Endothelial cell of umbilical vein (primary cell): Measurements from ENCODE around the gene TADA2A. TPM values are rescaled to one million over a fixed set of nuclear protein-coding genes. Genes with fewer than 3 reads are reported as not detected.

ENCODE experiments used
- BruUV-seq: library from RNA; stranded (reverse); fragments of 400-500 nt; replicated peaks from 2 replicates; lab custom pipeline; 2021; lab: Mats Ljungman, UMichigan
- CTCF ChIA-PET: fragments of 300-600, 350-600 bp; sonication (Branson Sonifier 250); formaldehyde crosslinking; loops from one replicate; lab custom pipeline; 2021; ENCODE audit warnings: antibody characterized with exemption, inconsistent platforms; lab: Charles Lee
- POLR2A ChIA-PET: fragments of 300-600, 350-600 bp; sonication (Branson Sonifier 250); formaldehyde crosslinking; loops from one replicate; lab custom pipeline; 2021; ENCODE audit warnings: antibody characterized with exemption, inconsistent platforms; lab: Charles Lee
- DNase-seq: peaks from one replicate; pipeline ENCODE4 v3.0.0-alpha.2; 2011; ENCODE audit warnings: low read depth, low spot score
- FAIRE-seq: peaks from 2 replicates; lab custom pipeline; 2011; peaks lifted over from hg19 to GRCh38; lab: Jason Lieb, UNC
- H2AFZ ChIP-seq: 2 replicates; pipeline ENCODE4 v1.6.0; 2012; ENCODE audit warnings: low read depth, low read length, control low read depth, inconsistent platforms
- H3K27ac ChIP-seq: 2 replicates; pipeline ENCODE4 v1.5.1; 2011; ENCODE audit warnings: low read depth, mild to moderate bottlenecking, control low read depth, low read length, moderate library complexity; ENCODE audit not compliant: insufficient read depth
- H3K27me3 ChIP-seq, 2 experiments: 2 replicates each; pipeline versions ENCODE4 v1.6.0 to v1.6.1; 2011; ENCODE audit warnings: low read length in 2 of 2, mixed read lengths in 1 of 2; ENCODE audit not compliant: control insufficient read depth in 2 of 2, insufficient read depth in 2 of 2
- H3K36me3 ChIP-seq, 2 experiments: 2 replicates in 1 of 2; 3 replicates in 1 of 2; pipeline ENCODE4 v1.5.1; 2011; ENCODE audit warnings: low read length in 2 of 2, mild to moderate bottlenecking in 1 of 2, moderate library complexity in 1 of 2; ENCODE audit not compliant: control insufficient read depth in 2 of 2, insufficient read depth in 2 of 2; ENCODE audit errors: extremely low read depth in 1 of 2
- H3K4me1 ChIP-seq: 3 replicates; pipeline ENCODE4 v1.5.1; 2011; ENCODE audit warnings: mild to moderate bottlenecking, low read length; ENCODE audit not compliant: control insufficient read depth, insufficient read depth; ENCODE audit errors: extremely low read depth
- H3K4me2 ChIP-seq: 2 replicates; pipeline ENCODE4 v1.6.1; 2011; ENCODE audit warnings: low read length, control low read depth, mixed read lengths; ENCODE audit not compliant: insufficient read depth
- H3K4me3 ChIP-seq, 3 experiments: fragments of 200-600 bp in 1 of 3; sonication (generic), shearing (Covaris generic) in 1 of 3; replicated peaks in 1 of 3; 2 replicates each; pipeline ENCODE4 v1.5.1; 2011 to 2016; ENCODE audit warnings: control low read depth in 3 of 3, low read length in 3 of 3, mild to moderate bottlenecking in 2 of 3, inconsistent platforms in 1 of 3, low read depth in 1 of 3, moderate library complexity in 1 of 3; ENCODE audit not compliant: insufficient read depth in 1 of 3
- H3K79me2 ChIP-seq: 2 replicates; pipeline ENCODE4 v1.6.0; 2012; ENCODE audit warnings: low read length, inconsistent platforms; ENCODE audit not compliant: control insufficient read depth, insufficient read depth
- H3K9ac ChIP-seq: replicated peaks from 2 replicates; pipeline ENCODE3; 2011; ENCODE audit warnings: low read length, control low read depth; ENCODE audit not compliant: insufficient read depth; ENCODE audit errors: extremely low read depth
- H3K9me1 ChIP-seq: replicated peaks from 3 replicates; pipeline ENCODE4 v1.6.0; 2011; ENCODE audit warnings: mild to moderate bottlenecking, low read length; ENCODE audit not compliant: control insufficient read depth, insufficient read depth; ENCODE audit errors: extremely low read depth
- H3K9me3 ChIP-seq: replicated peaks from 2 replicates; pipeline ENCODE4 v1.5.1; 2012; ENCODE audit warnings: low read length, inconsistent platforms; ENCODE audit not compliant: control insufficient read depth, insufficient read depth
- H4K20me1 ChIP-seq: replicated peaks from 2 replicates; pipeline ENCODE3; 2011; ENCODE audit warnings: mild to moderate bottlenecking, low read length; ENCODE audit not compliant: control insufficient read depth, insufficient read depth; ENCODE audit errors: extremely low read depth
- CTCF ChIP-seq, 2 donors: IDR thresholded peaks; 1 replicate in 1 of 2; 2 replicates in 1 of 2; pipeline ENCODE4 v1.5.1; 2011; ENCODE audit warnings: low read length in 2 of 2, mild to moderate bottlenecking in 2 of 2, moderate library complexity in 2 of 2, control low read depth in 1 of 2, inconsistent platforms in 1 of 2, low read depth in 1 of 2; ENCODE audit not compliant: insufficient read depth in 1 of 2; ENCODE audit errors: extremely low read depth in 1 of 2
- EZH2 ChIP-seq: IDR thresholded peaks from 2 replicates; pipeline ENCODE4 v1.6.1; 2012; ENCODE audit warnings: borderline replicate concordance, low read depth, mild to moderate bottlenecking, moderate library complexity, low read length, inconsistent platforms; ENCODE audit not compliant: severe bottlenecking
- FOS ChIP-seq: IDR thresholded peaks from 2 replicates; pipeline ENCODE4 v1.6.1; 2011; ENCODE audit warnings: mild to moderate bottlenecking, low read length, moderate library complexity, borderline replicate concordance; ENCODE audit not compliant: insufficient read depth
- GATA2 ChIP-seq: IDR thresholded peaks from 2 replicates; pipeline ENCODE4 v1.7.0; 2011; ENCODE audit warnings: low read depth, mild to moderate bottlenecking, moderate library complexity, mixed read lengths, low read length; ENCODE audit not compliant: insufficient read length, insufficient read depth
- JUN ChIP-seq: IDR thresholded peaks from 2 replicates; pipeline ENCODE4 v1.6.1; 2011; ENCODE audit warnings: borderline replicate concordance, low read depth; ENCODE audit not compliant: insufficient read length, insufficient read depth
- MAX ChIP-seq: IDR thresholded peaks from 2 replicates; pipeline ENCODE4 v1.6.1; 2011; ENCODE audit not compliant: insufficient read depth, insufficient read length
- MYC ChIP-seq: IDR thresholded peaks from one replicate; pipeline ENCODE4 v1.6.1; 2011; ENCODE audit warnings: mild to moderate bottlenecking, low read depth, low read length
- POLR2A ChIP-seq: IDR thresholded peaks from 2 replicates; pipeline ENCODE4 v1.6.1; 2012; ENCODE audit warnings: low read depth, mild to moderate bottlenecking, control low read depth, low read length
- POLR2AphosphoS5 ChIP-seq: IDR thresholded peaks from 2 replicates; pipeline ENCODE4 v1.6.1; 2012; ENCODE audit warnings: low read depth, mild to moderate bottlenecking, control low read depth, low read length, moderate library complexity; ENCODE audit not compliant: insufficient read depth
- dilution Hi-C: fragments of 300-500 bp; cut with MboI; formaldehyde crosslinking; loops from one replicate; pipeline ENCODE4 v1.15.0; 2019; ENCODE audit warnings: low sequenced_read_pairs; ENCODE audit not compliant: extremely low pct_ligation_motif_present
- intact Hi-C: fragments of 100-400 bp; cut with micrococcal nuclease; formaldehyde crosslinking; loops from one replicate; pipeline ENCODE4 v1.10.0; 2022
- polyA plus RNA-seq, 4 experiments: library from polyadenylated mRNA; depleted of rRNA in 3 of 4; stranded (reverse) in 3 of 4; unstranded in 1 of 4; fragments of >200 nt; gene quantifications; 2 replicates each; pipeline versions ENCODE4 v1.2.1 to v1.2.3, GENCODE V29; 2011 to 2012; ENCODE audit warnings: missing spikeins in 1 of 4
- total RNA-seq: library from RNA; stranded (reverse); gene quantifications from 2 replicates; pipeline ENCODE4 v1.2.3, GENCODE V29; 2021

TADA2A gene
- total and polyA plus RNA-seq, 2 donors (not counting 3 experiments of a cell fraction or from before 2014, with no cell fraction given) = 9.9 to 22.4 TPM

- Histone ChIP-seq H3K4me1 (no peaks in the 10 kb centered on the region), H3K36me3 (no peaks in the 10 kb centered on the region), H3K9me1 (no peaks in the 10 kb centered on the region), H3K4me3 (no peak overlapping the region), H3K9me3 (no peaks in the 10 kb centered on the region), H3K27me3 (no peaks in the 10 kb centered on the region), H3K4me2 (no peak overlapping the region), H3K79me2 (no peaks in the 10 kb centered on the region), H3K9ac (no peak overlapping the region), H2AFZ (no peak overlapping the region), H4K20me1 (no peaks in the 10 kb centered on the region), H3K27ac (no peak overlapping the region)
- no peak for TF ChIP-seq POLR2A
- no peak for TF ChIP-seq MYC
- TF ChIP-seq CTCF (IDR thresholded peaks at IDR 0.05; ENCODE audit: extremely low read depth in 1 of 2, insufficient read depth in 1 of 2, low read depth in 1 of 2, low read length in 2 of 2) = no peak
- no peak for TF ChIP-seq MAX
- no peak for TF ChIP-seq GATA2
- no peak for TF ChIP-seq JUN
- TF ChIP-seq POLR2AphosphoS5 = no peak
- no peak for TF ChIP-seq FOS
- TF ChIP-seq EZH2 = no peak
- CTCF ChIA-PET = no interaction called here
- intact Hi-C loops (no loop called here), dilution Hi-C loops (no loop called here)
- BruUV-seq = no TSS peak
- POLR2A ChIA-PET = no interaction called here
- no peak for DNase-seq
- FAIRE-seq = no peak
These were observed 38.1 kb upstream of the TADA2A start for GRCh38 chr17:37368577-37368976.
